Measurements from ENCODE around the gene SLC2A13.

Gene SLC2A13

GRCh38 chr12:39990122-39991101 is 115.5 kb downstream of the SLC2A13 start:
- DNase-seq (ENCODE audit: low spot score): peak; percentile 44

GRCh38 chr12:39989501-39989900 is 116.4 kb downstream of the SLC2A13 start:
- DNase-seq (ENCODE audit: low spot score): no peak

GRCh38 chr12:39988574-39988973 is 117.3 kb downstream of the SLC2A13 start:
- no peak for DNase-seq (ENCODE audit: low spot score)

- no peak for DNase-seq (ENCODE audit: low spot score)
Observed at GRCh38 chr12:39986674-39987073, 119.2 kb downstream of the SLC2A13 start.

GRCh38 chr12:39984670-39985069 is 121.2 kb downstream of the SLC2A13 start:
- DNase-seq (ENCODE audit: low spot score): no peak

GRCh38 chr12:39975374-39975918 is 130.4 kb downstream of the SLC2A13 start:
- no peak for DNase-seq (ENCODE audit: low spot score)

- DNase-seq (ENCODE audit: low spot score): no peak
Observed at GRCh38 chr12:39972119-39972518, 133.8 kb downstream of the SLC2A13 start.

GRCh38 chr12:39971348-39971747 is 134.5 kb downstream of the SLC2A13 start:
- DNase-seq (ENCODE audit: low spot score): no peak

- DNase-seq (ENCODE audit: low spot score): no peak
Observed at GRCh38 chr12:39966721-39967120, 139.2 kb downstream of the SLC2A13 start.

- DNase-seq (ENCODE audit: low spot score): no peak
Observed at GRCh38 chr12:39966256-39966655, 139.6 kb downstream of the SLC2A13 start.

- DNase-seq (ENCODE audit: low spot score): no peak
Observed at GRCh38 chr12:39959467-39959866, 146.4 kb downstream of the SLC2A13 start.

GRCh38 chr12:39959031-39959430 is 146.8 kb downstream of the SLC2A13 start:
- no peak for DNase-seq (ENCODE audit: low spot score)

- DNase-seq (ENCODE audit: low spot score): no peak
Observed at GRCh38 chr12:39958377-39958776, 147.5 kb downstream of the SLC2A13 start.

GRCh38 chr12:39956725-39957124 is 149.2 kb downstream of the SLC2A13 start:
- DNase-seq (ENCODE audit: low spot score): no peak

GRCh38 chr12:39946361-39947280 is 159.3 kb downstream of the SLC2A13 start:
- no peak for DNase-seq (ENCODE audit: low spot score)

- no peak for DNase-seq (ENCODE audit: low spot score)
Observed at GRCh38 chr12:39937119-39937518, 168.8 kb downstream of the SLC2A13 start.

GRCh38 chr12:39935839-39936238 is 170.0 kb downstream of the SLC2A13 start:
- DNase-seq (ENCODE audit: low spot score): no peak

GRCh38 chr12:39935275-39935674 is 170.6 kb downstream of the SLC2A13 start:
- DNase-seq (ENCODE audit: low spot score): peak; percentile 38

- DNase-seq (ENCODE audit: low spot score): no peak
Observed at GRCh38 chr12:39931857-39932256, 174.0 kb downstream of the SLC2A13 start.

- no peak for DNase-seq (ENCODE audit: low spot score)
Observed at GRCh38 chr12:39931231-39931630, 174.7 kb downstream of the SLC2A13 start.

- DNase-seq (ENCODE audit: low spot score): no peak
Observed at GRCh38 chr12:39930101-39930500, 175.8 kb downstream of the SLC2A13 start.

GRCh38 chr12:39928181-39928899 is 177.5 kb downstream of the SLC2A13 start:
- DNase-seq (ENCODE audit: low spot score): no peak

Data from kidney capillary endothelial cell (primary cell).